ENCODE data around the gene HIPK2. TPM values are rescaled to one million over a fixed set of nuclear protein-coding genes. Genes with fewer than 3 reads are reported as not detected.

HIPK2 gene
- total and polyA plus RNA-seq, 2 experiments from 2014 or later, result 7.3 to 16.9 TPM

DNA sequence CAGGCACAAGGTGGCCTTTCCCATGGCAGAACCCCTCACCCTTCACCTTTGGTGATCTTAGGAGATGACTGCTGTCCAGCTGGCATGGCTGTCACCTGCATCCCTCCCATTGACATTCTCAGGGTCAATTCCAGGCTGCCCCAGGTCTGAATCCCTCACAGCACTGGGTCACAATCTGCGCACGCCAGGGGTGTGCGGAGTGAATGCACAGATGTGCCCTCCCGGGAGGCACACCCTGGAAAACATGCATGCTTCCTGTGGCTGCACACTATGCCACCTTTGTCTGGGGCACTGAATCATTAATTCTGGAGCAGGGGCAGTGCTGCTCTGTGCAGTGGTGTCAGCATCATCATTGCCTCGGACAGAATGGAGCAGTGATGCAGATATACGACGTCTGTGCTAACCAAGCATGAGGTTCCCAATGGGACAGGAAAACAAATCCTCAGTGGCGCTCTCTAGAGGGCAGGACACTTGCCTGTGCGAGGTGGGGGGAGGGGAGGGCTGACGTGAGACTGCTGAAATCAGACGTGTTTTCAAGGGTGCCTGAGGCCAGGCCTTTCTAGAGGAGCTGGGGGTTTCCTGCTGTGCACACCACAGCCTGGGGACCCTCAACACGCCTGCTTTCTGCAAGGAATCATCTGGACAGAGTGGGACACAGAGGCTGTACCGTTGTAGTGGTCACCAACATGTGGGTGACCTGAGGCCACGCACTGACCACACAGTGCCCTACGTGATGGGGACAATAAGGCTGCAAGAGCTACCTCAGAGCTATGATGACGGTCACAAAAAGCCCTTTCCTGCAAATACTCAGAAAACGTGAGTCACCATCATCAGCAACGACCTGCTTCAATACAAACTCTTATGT lies 77.9 kb downstream of the HIPK2 start:
- ATAC-seq, result peak; percentile 72
- no peak overlapping the region for H3K27ac ChIP-seq (ENCODE audit: low read depth)
- H3K9me2 ChIP-seq (ENCODE audit: insufficient read depth), result no peaks in the 10 kb centered on the region
- no peaks in the 10 kb centered on the region for H3K27me3 ChIP-seq (ENCODE audit: insufficient read depth)
- no peak overlapping the region for H3K4me3 ChIP-seq
- no peaks in the 10 kb centered on the region for H3F3A ChIP-seq (replicated peaks; ENCODE audit: low read depth)
- H3K36me3 Mint-ChIP-seq (ENCODE audit: low read depth), result no peaks in the 10 kb centered on the region
- no peak overlapping the region for H3K4me3 Mint-ChIP-seq
- no peak overlapping the region for H2AFZ ChIP-seq
- H3K36me3 ChIP-seq (ENCODE audit: insufficient read depth), result no peaks in the 10 kb centered on the region
- H3K79me2 ChIP-seq (replicated peaks; ENCODE audit: insufficient read depth), result no peaks in the 10 kb centered on the region; the same call in 1 of the 2 replicates
- H3K27ac Mint-ChIP-seq, result no peak overlapping the region
- H4K20me1 ChIP-seq (replicated peaks; ENCODE audit: insufficient read depth), result no peaks in the 10 kb centered on the region
- peaks cover 5% of the 10 kb centered on the region for H3K27me3 Mint-ChIP-seq (ENCODE audit: insufficient read depth, low read depth, poor library complexity)
- DNase-seq (ENCODE audit: low spot score), result peak; percentile 81
- TF ChIP-seq EZH2phosphoT487 (IDR thresholded peaks at IDR 0.05; ENCODE audit: unreplicated experiment) (no peak), NANOG (IDR thresholded peaks at IDR 0.05; ENCODE audit: borderline replicate concordance) (no peak), STAT1 (IDR thresholded peaks at IDR 0.05; ENCODE audit: unreplicated experiment) (no peak), POLR2AphosphoS5 (IDR thresholded peaks at IDR 0.05; ENCODE audit: low read depth) (no peak), ZNF331 (CRISPR knock-in tag; IDR thresholded peaks at IDR 0.05; ENCODE audit: low read depth) (no peak), CREB1 (CRISPR knock-in tag; IDR thresholded peaks at IDR 0.05; ENCODE audit: low read depth) (peak; percentile 49)
- TF ChIP-seq, protein P1, sequence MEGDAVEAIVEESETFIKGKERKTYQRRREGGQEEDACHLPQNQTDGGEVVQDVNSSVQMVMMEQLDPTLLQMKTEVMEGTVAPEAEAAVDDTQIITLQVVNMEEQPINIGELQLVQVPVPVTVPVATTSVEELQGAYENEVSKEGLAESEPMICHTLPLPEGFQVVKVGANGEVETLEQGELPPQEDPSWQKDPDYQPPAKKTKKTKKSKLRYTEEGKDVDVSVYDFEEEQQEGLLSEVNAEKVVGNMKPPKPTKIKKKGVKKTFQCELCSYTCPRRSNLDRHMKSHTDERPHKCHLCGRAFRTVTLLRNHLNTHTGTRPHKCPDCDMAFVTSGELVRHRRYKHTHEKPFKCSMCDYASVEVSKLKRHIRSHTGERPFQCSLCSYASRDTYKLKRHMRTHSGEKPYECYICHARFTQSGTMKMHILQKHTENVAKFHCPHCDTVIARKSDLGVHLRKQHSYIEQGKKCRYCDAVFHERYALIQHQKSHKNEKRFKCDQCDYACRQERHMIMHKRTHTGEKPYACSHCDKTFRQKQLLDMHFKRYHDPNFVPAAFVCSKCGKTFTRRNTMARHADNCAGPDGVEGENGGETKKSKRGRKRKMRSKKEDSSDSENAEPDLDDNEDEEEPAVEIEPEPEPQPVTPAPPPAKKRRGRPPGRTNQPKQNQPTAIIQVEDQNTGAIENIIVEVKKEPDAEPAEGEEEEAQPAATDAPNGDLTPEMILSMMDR (conservative IDR thresholded peaks at IDR 0.05; ENCODE audit: low read depth in 2 of 2), result peak; percentile 57 to 76
- no peaks in the 10 kb centered on the region for H3K9me3 Mint-ChIP-seq
- H3K4me2 ChIP-seq, result no peak overlapping the region
- peaks cover 5% of the 10 kb centered on the region; the same call in 1 of the 2 replicates for H3K4me1 ChIP-seq (ENCODE audit: insufficient read depth)
- H3K4me1 Mint-ChIP-seq, result peaks cover 30% of the 10 kb centered on the region

DNA sequence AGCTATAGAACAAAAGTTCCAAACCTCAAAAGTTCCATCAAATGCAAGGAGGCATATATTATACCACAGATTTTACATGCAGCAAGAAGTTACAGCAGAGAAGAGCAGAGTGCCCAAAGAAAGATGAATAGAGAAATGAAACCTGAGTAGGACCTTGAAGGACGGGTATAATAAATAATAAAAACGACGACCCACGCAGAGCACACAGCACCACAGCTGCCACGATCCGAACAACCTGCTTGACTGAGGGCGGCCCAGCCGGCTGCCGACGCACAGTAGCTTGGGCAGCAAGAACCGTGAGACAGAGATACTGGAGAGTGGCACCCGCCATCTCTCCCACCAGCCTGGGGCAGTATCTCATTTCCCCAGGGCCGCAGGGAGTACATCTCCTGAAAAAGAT lies 79.0 kb downstream of the HIPK2 start:
- no peaks in the 10 kb centered on the region for H4K20me1 ChIP-seq (replicated peaks; ENCODE audit: insufficient read depth)
- ATAC-seq, result no peak

DNA sequence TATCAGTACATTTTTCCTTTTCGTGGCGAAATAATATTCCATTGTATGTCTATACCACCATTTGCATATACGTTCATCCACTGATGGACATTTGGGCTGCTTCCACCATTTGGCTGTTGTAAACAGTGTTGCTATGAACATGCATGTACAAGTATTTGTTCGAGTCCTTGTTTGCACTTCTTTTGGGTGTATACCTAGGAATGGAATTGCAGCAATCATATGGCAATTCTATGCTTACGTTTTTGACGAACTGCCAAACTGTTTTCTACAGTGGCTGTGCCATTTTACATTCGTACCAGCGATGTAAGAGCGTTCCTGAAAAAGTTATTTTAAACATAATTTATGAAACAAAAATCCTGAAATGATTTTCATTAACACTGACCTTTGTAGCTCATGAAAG lies 79.5 kb downstream of the HIPK2 start:
- Mint-ChIP-seq H3K9me3 (no peaks in the 10 kb centered on the region), H3K36me3 (ENCODE audit: low read depth) (no peaks in the 10 kb centered on the region), H3K4me1 (peaks cover 30% of the 10 kb centered on the region), H3K4me3 (no peak overlapping the region), H3K27me3 (ENCODE audit: insufficient read depth, low read depth, poor library complexity) (peaks cover 5% of the 10 kb centered on the region), H3K27ac (no peak overlapping the region)
- H3K4me2 ChIP-seq, result no peak overlapping the region
- no peak overlapping the region for H3K27ac ChIP-seq (ENCODE audit: low read depth)
- DNase-seq (ENCODE audit: low spot score) (no peak), ATAC-seq (no peak)
- H3K36me3 ChIP-seq (ENCODE audit: insufficient read depth), result no peaks in the 10 kb centered on the region
- H3K9me2 ChIP-seq (ENCODE audit: insufficient read depth), result no peaks in the 10 kb centered on the region
- no peaks in the 10 kb centered on the region for H4K20me1 ChIP-seq (replicated peaks; ENCODE audit: insufficient read depth)
- H3F3A ChIP-seq (replicated peaks; ENCODE audit: low read depth), result no peaks in the 10 kb centered on the region
- H3K4me3 ChIP-seq, result no peak overlapping the region
- H3K79me2 ChIP-seq (replicated peaks; ENCODE audit: insufficient read depth), result no peaks in the 10 kb centered on the region; the same call in 1 of the 2 replicates
- peaks cover 5% of the 10 kb centered on the region; the same call in 1 of the 2 replicates for H3K4me1 ChIP-seq (ENCODE audit: insufficient read depth)
- H2AFZ ChIP-seq, result no peak overlapping the region
- no peaks in the 10 kb centered on the region for H3K27me3 ChIP-seq (ENCODE audit: insufficient read depth)
- TF ChIP-seq, protein P1 (conservative IDR thresholded peaks at IDR 0.05; ENCODE audit: low read depth in 2 of 2), result no peak
- TF ChIP-seq ZNF331 (CRISPR knock-in tag; IDR thresholded peaks at IDR 0.05; ENCODE audit: low read depth) (no peak), STAT1 (IDR thresholded peaks at IDR 0.05; ENCODE audit: unreplicated experiment) (no peak), POLR2AphosphoS5 (IDR thresholded peaks at IDR 0.05; ENCODE audit: low read depth) (no peak), EZH2phosphoT487 (IDR thresholded peaks at IDR 0.05; ENCODE audit: unreplicated experiment) (no peak), NANOG (IDR thresholded peaks at IDR 0.05; ENCODE audit: borderline replicate concordance) (no peak)
- TF ChIP-seq, protein P2, sequence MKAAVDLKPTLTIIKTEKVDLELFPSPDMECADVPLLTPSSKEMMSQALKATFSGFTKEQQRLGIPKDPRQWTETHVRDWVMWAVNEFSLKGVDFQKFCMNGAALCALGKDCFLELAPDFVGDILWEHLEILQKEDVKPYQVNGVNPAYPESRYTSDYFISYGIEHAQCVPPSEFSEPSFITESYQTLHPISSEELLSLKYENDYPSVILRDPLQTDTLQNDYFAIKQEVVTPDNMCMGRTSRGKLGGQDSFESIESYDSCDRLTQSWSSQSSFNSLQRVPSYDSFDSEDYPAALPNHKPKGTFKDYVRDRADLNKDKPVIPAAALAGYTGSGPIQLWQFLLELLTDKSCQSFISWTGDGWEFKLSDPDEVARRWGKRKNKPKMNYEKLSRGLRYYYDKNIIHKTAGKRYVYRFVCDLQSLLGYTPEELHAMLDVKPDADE (IDR thresholded peaks at IDR 0.05), result no peak

More for the DNA sequence above, 79.0 kb downstream of the HIPK2 start:
- Histone ChIP-seq H3K9me2 (ENCODE audit: insufficient read depth) (no peaks in the 10 kb centered on the region), H3K4me3 (no peak overlapping the region), H3K4me1 (ENCODE audit: insufficient read depth) (peaks cover 5% of the 10 kb centered on the region; the same call in 1 of the 2 replicates), H3K27me3 (ENCODE audit: insufficient read depth) (no peaks in the 10 kb centered on the region), H2AFZ (no peak overlapping the region), H3K36me3 (ENCODE audit: insufficient read depth) (no peaks in the 10 kb centered on the region), H3K27ac (ENCODE audit: low read depth) (0 out of 2 replicates have a peak overlapping the region, but pooled peaks have one; percentile 19), H3F3A (replicated peaks; ENCODE audit: low read depth) (no peaks in the 10 kb centered on the region), H3K4me2 (no peak overlapping the region), H3K79me2 (replicated peaks; ENCODE audit: insufficient read depth) (no peaks in the 10 kb centered on the region; the same call in 1 of the 2 replicates)
- no peak for TF ChIP-seq EZH2 (IDR thresholded peaks at IDR 0.05; ENCODE audit: low read depth, unreplicated experiment)
- H3K36me3 Mint-ChIP-seq (ENCODE audit: low read depth), result no peaks in the 10 kb centered on the region
- H3K4me3 Mint-ChIP-seq, result no peak overlapping the region
- H3K27ac Mint-ChIP-seq, result no peak overlapping the region
- peaks cover 30% of the 10 kb centered on the region for H3K4me1 Mint-ChIP-seq
- DNase-seq (ENCODE audit: low spot score), result no peak
- no peaks in the 10 kb centered on the region for H3K9me3 Mint-ChIP-seq
- H3K27me3 Mint-ChIP-seq (ENCODE audit: insufficient read depth, low read depth, poor library complexity), result peaks cover 5% of the 10 kb centered on the region

All from GM23338 (cell line).